Sigmoid colon (tissue), 3 donors: ENCODE results near the gene TAS2R50.

Experiments used
- CTCF ChIP-seq, 4 experiments: fragments of 450-650 bp in 3 of 4; fragments of 200-600 bp in 1 of 4; IDR thresholded peaks; one replicate each; pipeline ENCODE4 v1.5.1; 2016 to 2019; ENCODE audit warnings: antibody characterized with exemption in 4 of 4, mild to moderate bottlenecking in 3 of 4, moderate library complexity in 2 of 4
- POLR2A ChIP-seq, 2 donors: fragments of 450-650 bp; IDR thresholded peaks; one replicate each; pipeline ENCODE4 v1.6.1; 2016; ENCODE audit warnings: antibody characterized with exemption in 2 of 2, mild to moderate bottlenecking in 2 of 2, moderate library complexity in 2 of 2

- TF ChIP-seq POLR2A (IDR thresholded peaks at IDR 0.05) (no peak), CTCF (IDR thresholded peaks at IDR 0.05) (no peak)
Observed at GRCh38 chr12:11022520-11022919, 35.8 kb upstream of the TAS2R50 start, which contains the start of gene TAS2R19.
